OCI-LY7 (cell line): ENCODE measurements around the gene GPR55.

Experiments
- CTCF ChIP-seq: fragments of 200-600 bp; sonication (generic); conservative IDR thresholded peaks from 2 replicates; pipeline ENCODE4 v1.5.1; 2014; ENCODE audit warnings: mild to moderate bottlenecking, antibody characterized with exemption, low read length, moderate library complexity, mixed read lengths
- EZH2phosphoT487 ChIP-seq: fragments of 200-600 bp; sonication (generic); IDR thresholded peaks from 2 replicates; pipeline ENCODE4 v1.6.1; 2018; ENCODE audit warnings: low read depth, borderline replicate concordance, mild to moderate bottlenecking, mixed run types, antibody characterized with exemption, low read length, moderate library complexity, mixed read lengths

- no peak for TF ChIP-seq CTCF
- TF ChIP-seq EZH2phosphoT487 = no peak
These were observed 10.2 kb downstream of the GPR55 start for GRCh38 chr2:230914886-230915285.
